ENCODE data around the gene DLL1.

DNA sequence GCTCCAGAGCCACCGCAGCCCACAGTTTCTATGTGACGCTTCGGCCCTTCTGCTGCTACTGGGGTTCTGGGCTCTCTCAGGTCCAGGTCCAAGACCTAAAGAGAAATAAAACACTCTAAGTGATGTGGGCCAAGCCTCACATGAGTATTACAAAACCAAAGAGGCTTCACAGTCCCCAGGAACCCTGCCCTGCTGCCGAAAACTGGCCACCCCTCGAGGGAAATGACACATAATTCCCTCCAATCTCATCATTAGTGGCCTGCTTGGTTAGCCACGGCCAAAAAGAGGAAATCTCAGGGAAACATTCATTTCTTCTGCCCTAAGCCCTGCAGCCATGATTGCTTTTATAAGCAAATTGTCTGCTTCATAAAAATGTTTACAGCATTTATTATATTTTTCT is 32.5 kb downstream of the DLL1 start:
- TF ChIP-seq, protein P1, sequence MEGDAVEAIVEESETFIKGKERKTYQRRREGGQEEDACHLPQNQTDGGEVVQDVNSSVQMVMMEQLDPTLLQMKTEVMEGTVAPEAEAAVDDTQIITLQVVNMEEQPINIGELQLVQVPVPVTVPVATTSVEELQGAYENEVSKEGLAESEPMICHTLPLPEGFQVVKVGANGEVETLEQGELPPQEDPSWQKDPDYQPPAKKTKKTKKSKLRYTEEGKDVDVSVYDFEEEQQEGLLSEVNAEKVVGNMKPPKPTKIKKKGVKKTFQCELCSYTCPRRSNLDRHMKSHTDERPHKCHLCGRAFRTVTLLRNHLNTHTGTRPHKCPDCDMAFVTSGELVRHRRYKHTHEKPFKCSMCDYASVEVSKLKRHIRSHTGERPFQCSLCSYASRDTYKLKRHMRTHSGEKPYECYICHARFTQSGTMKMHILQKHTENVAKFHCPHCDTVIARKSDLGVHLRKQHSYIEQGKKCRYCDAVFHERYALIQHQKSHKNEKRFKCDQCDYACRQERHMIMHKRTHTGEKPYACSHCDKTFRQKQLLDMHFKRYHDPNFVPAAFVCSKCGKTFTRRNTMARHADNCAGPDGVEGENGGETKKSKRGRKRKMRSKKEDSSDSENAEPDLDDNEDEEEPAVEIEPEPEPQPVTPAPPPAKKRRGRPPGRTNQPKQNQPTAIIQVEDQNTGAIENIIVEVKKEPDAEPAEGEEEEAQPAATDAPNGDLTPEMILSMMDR (IDR thresholded peaks at IDR 0.05), result no peak
- TF ChIP-seq EP300 (IDR thresholded peaks at IDR 0.05), result no peak

Measured in suprapubic skin (tissue), 3 donors.